Esophagus squamous epithelium (tissue), 4 donors: ENCODE data around the gene CHSY3.

Source experiments
- POLR2A ChIP-seq, 4 donors: fragments of 450-650 bp; IDR thresholded peaks; one replicate each; pipeline ENCODE4 v1.6.1; 2017; ENCODE audit warnings: antibody characterized with exemption in 4 of 4, mild to moderate bottlenecking in 4 of 4, moderate library complexity in 3 of 4
- TF ChIP-seq, protein P1 (sequence below), 6 experiments: fragments of 450-650 bp in 4 of 6; fragments of 200-600 bp in 2 of 6; sonication (generic) in 2 of 6; IDR thresholded peaks; one replicate each; pipeline ENCODE4 v1.5.1; 2016 to 2019; ENCODE audit warnings: antibody characterized with exemption in 6 of 6, mild to moderate bottlenecking in 4 of 6, moderate library complexity in 4 of 6

- TF ChIP-seq, protein P1, sequence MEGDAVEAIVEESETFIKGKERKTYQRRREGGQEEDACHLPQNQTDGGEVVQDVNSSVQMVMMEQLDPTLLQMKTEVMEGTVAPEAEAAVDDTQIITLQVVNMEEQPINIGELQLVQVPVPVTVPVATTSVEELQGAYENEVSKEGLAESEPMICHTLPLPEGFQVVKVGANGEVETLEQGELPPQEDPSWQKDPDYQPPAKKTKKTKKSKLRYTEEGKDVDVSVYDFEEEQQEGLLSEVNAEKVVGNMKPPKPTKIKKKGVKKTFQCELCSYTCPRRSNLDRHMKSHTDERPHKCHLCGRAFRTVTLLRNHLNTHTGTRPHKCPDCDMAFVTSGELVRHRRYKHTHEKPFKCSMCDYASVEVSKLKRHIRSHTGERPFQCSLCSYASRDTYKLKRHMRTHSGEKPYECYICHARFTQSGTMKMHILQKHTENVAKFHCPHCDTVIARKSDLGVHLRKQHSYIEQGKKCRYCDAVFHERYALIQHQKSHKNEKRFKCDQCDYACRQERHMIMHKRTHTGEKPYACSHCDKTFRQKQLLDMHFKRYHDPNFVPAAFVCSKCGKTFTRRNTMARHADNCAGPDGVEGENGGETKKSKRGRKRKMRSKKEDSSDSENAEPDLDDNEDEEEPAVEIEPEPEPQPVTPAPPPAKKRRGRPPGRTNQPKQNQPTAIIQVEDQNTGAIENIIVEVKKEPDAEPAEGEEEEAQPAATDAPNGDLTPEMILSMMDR (IDR thresholded peaks at IDR 0.05), result no peak
- no peak for TF ChIP-seq POLR2A (IDR thresholded peaks at IDR 0.05)
Measured at GRCh38 chr5:130216286-130216685, 312.0 kb downstream of the CHSY3 start.
